IMR-90 (cell line): ENCODE data around the gene PCDHB11. TPM values are rescaled to one million over a fixed set of nuclear protein-coding genes. Genes with fewer than 3 reads are reported as not detected.

ENCODE experiments used
- ATAC-seq: fragments of 200-7000 bp; cut with Tn5 transposase; 2 replicates; pipeline ENCODE4 v1.9.1; 2020; ENCODE audit warnings: low read depth, mild to moderate bottlenecking, moderate library complexity
- BruUV-seq: library from RNA; stranded (reverse); fragments of 400-500 nt; replicated peaks from 2 replicates; lab custom pipeline; 2021; lab: Mats Ljungman, UMichigan
- CTCF ChIA-PET: fragments of 300-600 bp; formaldehyde crosslinking; extraction: SDS; loops from one replicate; lab custom pipeline; 2021; ENCODE audit warnings: antibody characterized with exemption; lab: Yijun Ruan, JAX
- POLR2A ChIA-PET: fragments of 300-600 bp; sonication (Branson Sonifier 250); formaldehyde crosslinking; loops from one replicate; lab custom pipeline; 2022; ENCODE audit warnings: antibody characterized with exemption; ENCODE audit not compliant: unreplicated experiment; lab: Charles Lee
- DNase-seq: peaks from one replicate; pipeline ENCODE4 v3.0.0; 2013
- H2AFZ ChIP-seq: replicated peaks from 2 replicates; pipeline ENCODE3; 2013; ENCODE audit warnings: low read length, mild to moderate bottlenecking; ENCODE audit not compliant: poor library complexity
- H2AK5ac ChIP-seq: 2 replicates; pipeline ENCODE4 v1.6.1; 2013; ENCODE audit warnings: low read depth, low read length, inconsistent platforms
- H2AK9ac ChIP-seq: replicated peaks from 2 replicates; pipeline ENCODE3; 2013; ENCODE audit warnings: mild to moderate bottlenecking, low read depth, low read length, moderate library complexity; ENCODE audit not compliant: poor library complexity
- H2BK120ac ChIP-seq: 2 replicates; pipeline ENCODE4 v1.6.1; 2013; ENCODE audit warnings: low read depth, low read length, inconsistent platforms
- H2BK15ac ChIP-seq: 3 replicates; pipeline ENCODE4 v1.6.1; 2013; ENCODE audit warnings: low read depth, low read length, inconsistent platforms
- H2BK20ac ChIP-seq: 2 replicates; pipeline ENCODE4 v1.6.1; 2013; ENCODE audit warnings: low read depth, mild to moderate bottlenecking, inconsistent platforms, low read length, moderate library complexity
- H2BK5ac ChIP-seq: 2 replicates; pipeline ENCODE4 v1.6.1; 2013; ENCODE audit warnings: mild to moderate bottlenecking, low read depth, low read length, inconsistent platforms; ENCODE audit not compliant: poor library complexity, severe bottlenecking
- H3K14ac ChIP-seq: replicated peaks from 2 replicates; pipeline ENCODE4 v1.6.1; 2013; ENCODE audit warnings: low read depth, low read length, inconsistent platforms
- H3K18ac ChIP-seq: 2 replicates; pipeline ENCODE4 v1.6.1; 2013; ENCODE audit warnings: low read depth, low read length, control low read depth
- H3K23ac ChIP-seq: 2 replicates; pipeline ENCODE4 v1.6.1; 2013; ENCODE audit warnings: low read depth, low read length, inconsistent platforms
- H3K27ac ChIP-seq: 2 replicates; pipeline ENCODE4 v1.5.1; 2013; ENCODE audit warnings: mild to moderate bottlenecking, control low read depth, low read length; ENCODE audit not compliant: insufficient read depth
- H3K27me3 ChIP-seq: 2 replicates; pipeline ENCODE4 v1.6.1; 2013; ENCODE audit warnings: low read length; ENCODE audit not compliant: control insufficient read depth, insufficient read depth
- H3K36me3 ChIP-seq: 2 replicates; pipeline ENCODE4 v1.6.1; 2013; ENCODE audit warnings: low read length, mixed read lengths; ENCODE audit not compliant: control insufficient read depth, insufficient read depth
- H3K4ac ChIP-seq: 2 replicates; pipeline ENCODE4 v1.6.1; 2013; ENCODE audit warnings: low read depth, low read length, inconsistent platforms
- H3K4me1 ChIP-seq: 2 replicates; pipeline ENCODE4 v1.6.1; 2013; ENCODE audit warnings: low read length, mixed read lengths; ENCODE audit not compliant: control insufficient read depth, insufficient read depth
- H3K4me2 ChIP-seq: 2 replicates; pipeline ENCODE4 v1.6.1; 2013; ENCODE audit warnings: low read depth, mild to moderate bottlenecking, control low read depth, low read length, moderate library complexity
- H3K4me3 ChIP-seq: 2 replicates; pipeline ENCODE4 v1.5.1; 2013; ENCODE audit warnings: low read depth, mild to moderate bottlenecking, control low read depth, low read length, moderate library complexity; ENCODE audit not compliant: insufficient read depth
- H3K56ac ChIP-seq: 2 replicates; pipeline ENCODE4 v1.6.1; 2013; ENCODE audit warnings: low read length, inconsistent platforms; ENCODE audit not compliant: insufficient read depth; ENCODE audit errors: extremely low read depth
- H3K79me1 ChIP-seq, 2 experiments: 2 replicates each; pipeline ENCODE4 v1.6.1; 2013; ENCODE audit warnings: low read length in 2 of 2, inconsistent platforms in 1 of 2, low read depth in 1 of 2
- H3K9ac ChIP-seq: 2 replicates; pipeline ENCODE4 v1.6.1; 2013; ENCODE audit warnings: low read depth, low read length, control low read depth
- H3K9me1 ChIP-seq: 2 replicates; pipeline ENCODE4 v1.6.1; 2013; ENCODE audit warnings: low read length, inconsistent platforms; ENCODE audit not compliant: insufficient read depth
- H3K9me3 ChIP-seq: 2 replicates; pipeline ENCODE4 v1.6.1; 2013; ENCODE audit warnings: low read length; ENCODE audit not compliant: control insufficient read depth, insufficient read depth
- H4K20me1 ChIP-seq: 2 replicates; pipeline ENCODE4 v1.6.1; 2013; ENCODE audit warnings: low read length, inconsistent platforms; ENCODE audit not compliant: insufficient read depth
- H4K5ac ChIP-seq: 2 replicates; pipeline ENCODE4 v1.6.1; 2013; ENCODE audit warnings: mild to moderate bottlenecking, low read depth, low read length, control low read depth
- H4K8ac ChIP-seq, 2 experiments: 2 replicates each; pipeline ENCODE4 v1.6.1; 2013; ENCODE audit warnings: low read depth in 2 of 2, low read length in 2 of 2, control low read depth in 1 of 2, inconsistent platforms in 1 of 2
- H4K91ac ChIP-seq: 2 replicates; pipeline ENCODE4 v1.6.1; 2013; ENCODE audit warnings: low read depth, low read length, inconsistent platforms; ENCODE audit not compliant: insufficient read depth
- BHLHE40 ChIP-seq: fragments of 150-350 bp; IDR thresholded peaks from 2 replicates; pipeline ENCODE4 v1.6.1; 2016; ENCODE audit warnings: mild to moderate bottlenecking, low read depth, low read length
- CEBPB ChIP-seq: IDR thresholded peaks from 2 replicates; pipeline ENCODE4 v1.6.1; 2012; ENCODE audit warnings: low read depth, low read length, improper control_type of control experiment
- CTCF ChIP-seq: conservative IDR thresholded peaks from 2 replicates; pipeline ENCODE4 v1.5.1; 2012; ENCODE audit warnings: mild to moderate bottlenecking, low read depth, low read length, improper control_type of control experiment
- ELK1 ChIP-seq: fragments of 150-350 bp; IDR thresholded peaks from 2 replicates; pipeline ENCODE4 v1.6.1; 2016; ENCODE audit warnings: low read depth, mild to moderate bottlenecking, low read length, moderate library complexity, borderline replicate concordance
- NFE2L2 ChIP-seq: fragments of 150-350 bp; IDR thresholded peaks from 2 replicates; pipeline ENCODE4 v1.6.1; 2016; ENCODE audit warnings: low read depth, mild to moderate bottlenecking, low read length
- POLR2A ChIP-seq: IDR thresholded peaks from 2 replicates; pipeline ENCODE4 v1.6.1; 2012; ENCODE audit warnings: mild to moderate bottlenecking, low read depth, low read length
- RAD21 ChIP-seq: IDR thresholded peaks from 2 replicates; pipeline ENCODE4 v1.6.1; 2012; ENCODE audit warnings: low read length, improper control_type of control experiment
- RCOR1 ChIP-seq: IDR thresholded peaks from 2 replicates; pipeline ENCODE4 v1.6.1; 2012; ENCODE audit warnings: mild to moderate bottlenecking, low read length, improper control_type of control experiment; ENCODE audit not compliant: insufficient replicate concordance
- USF2 ChIP-seq: fragments of 150-350 bp; IDR thresholded peaks from 2 replicates; pipeline ENCODE4 v1.6.1; 2017; ENCODE audit warnings: mild to moderate bottlenecking, antibody characterized with exemption, low read length, low read depth
- WGBS, 2 experiments: methylation state at CpG; one replicate each; pipeline versions ENCODE4 v1.1.5 to v1.1.7; 2013; ENCODE audit warnings: missing lambda C conversion rate in 2 of 2; ENCODE audit not compliant: insufficient read length in 1 of 2; ENCODE audit errors: extremely low coverage in 2 of 2; 5-methylcytosine and 5-hydroxymethylcytosine counted together
- dilution Hi-C: fragments of 300-500 bp; cut with HindIII; formaldehyde crosslinking; loops from one replicate; pipeline ENCODE4 v1.14.3; 2018; ENCODE audit warnings: low sequenced_read_pairs; ENCODE audit not compliant: unreplicated experiment
- in situ Hi-C: fragments of 300-500 bp; cut with MboI; formaldehyde crosslinking; loops from 3 replicates; pipeline ENCODE4 v1.14.3; 2019; ENCODE audit warnings: low sequenced_read_pairs, inconsistent platforms, mixed read lengths
- intact Hi-C: fragments of 100-400 bp; cut with micrococcal nuclease; formaldehyde crosslinking; loops from 2 replicates; pipeline ENCODE4 v1.10.0; 2022
- polyA plus RNA-seq, 3 experiments: library from polyadenylated mRNA; depleted of rRNA; stranded (reverse); fragments of >200 nt; gene quantifications; 2 replicates each; pipeline ENCODE4 v1.2.3, GENCODE V29; 2012; ENCODE audit warnings: low replicate concordance in 1 of 3
- total RNA-seq: library from RNA; depleted of rRNA; stranded (reverse); fragments of >200 nt; gene quantifications from 2 replicates; pipeline ENCODE4 v1.2.3, GENCODE V29; 2012

Gene PCDHB11
- total and polyA plus RNA-seq, 2 of the 4 experiments (the other 2 are of a cell fraction): under 0.01 to 0.05 TPM

- Histone ChIP-seq H3K14ac (no peak overlapping the region), H4K20me1 (no peaks in the 10 kb centered on the region), H2BK120ac (no peak overlapping the region), H2AFZ (no peak overlapping the region), H3K18ac (no peak overlapping the region), H3K9me3 (peaks cover 14% of the 10 kb centered on the region), H3K79me1 (no peaks in the 10 kb centered on the region), H3K36me3 (no peaks in the 10 kb centered on the region), H3K27me3 (no peaks in the 10 kb centered on the region), H3K9ac (no peak overlapping the region), H3K9me1 (no peaks in the 10 kb centered on the region), H3K4me2 (no peak overlapping the region), H2BK15ac (no peak overlapping the region), H3K27ac (no peak overlapping the region), H4K5ac (no peak overlapping the region), H2BK5ac (no peak overlapping the region), H2BK20ac (no peak overlapping the region), H2AK5ac (no peak overlapping the region), H3K56ac (no peak overlapping the region), H2AK9ac (no peak overlapping the region), H4K8ac (no peak overlapping the region), H3K4me3 (no peak overlapping the region), H4K91ac (no peak overlapping the region), H3K23ac (no peak overlapping the region), H3K4ac (no peak overlapping the region), H3K4me1 (no peaks in the 10 kb centered on the region)
- dilution Hi-C loops (no loop called here), intact Hi-C loops (no loop called here), in situ Hi-C loops (no loop called here)
- WGBS, 2 experiments: no CpG with 5 or more reads among the region's 3 CpGs
- DNase-seq (no peak), ATAC-seq (no peak)
- ChIA-PET CTCF (no interaction called here), POLR2A (no interaction called here)
- TF ChIP-seq USF2 (no peak), CEBPB (no peak), ELK1 (no peak), CTCF (no peak), NFE2L2 (no peak), POLR2A (no peak), RCOR1 (no peak), BHLHE40 (no peak), RAD21 (no peak)
- BruUV-seq: no TSS peak
These were observed 3.1 kb upstream of the PCDHB11 start for GRCh38 chr5:141196363-141196762.
